KBM-7 (cell line): ENCODE data around the gene FAM162B.

Experiments used
- DNase-seq: peaks from one replicate; pipeline ENCODE4 v3.0.0-alpha.2; 2015
- in situ Hi-C: fragments of 300-500 bp; cut with MboI; formaldehyde crosslinking; loops from 2 replicates; pipeline ENCODE4 v1.14.3; 2020; ENCODE audit warnings: low sequenced_read_pairs, low pct_unique_long_range_greater_than_20kb, mixed read lengths

FAM162B gene

GRCh38 chr6:116764961-116765841 lies at the start of gene FAM162B:
FAM162B (minus strand) TSS chr6:116765719; CDS start chr6:116765576, 143 bp downstream.
- peak; percentile 24 for DNase-seq
- in situ Hi-C loops: no loop called here

- peak; percentile 16 for DNase-seq
These were observed 46.6 kb upstream of the FAM162B start for GRCh38 chr6:116812051-116812650.

DNA sequence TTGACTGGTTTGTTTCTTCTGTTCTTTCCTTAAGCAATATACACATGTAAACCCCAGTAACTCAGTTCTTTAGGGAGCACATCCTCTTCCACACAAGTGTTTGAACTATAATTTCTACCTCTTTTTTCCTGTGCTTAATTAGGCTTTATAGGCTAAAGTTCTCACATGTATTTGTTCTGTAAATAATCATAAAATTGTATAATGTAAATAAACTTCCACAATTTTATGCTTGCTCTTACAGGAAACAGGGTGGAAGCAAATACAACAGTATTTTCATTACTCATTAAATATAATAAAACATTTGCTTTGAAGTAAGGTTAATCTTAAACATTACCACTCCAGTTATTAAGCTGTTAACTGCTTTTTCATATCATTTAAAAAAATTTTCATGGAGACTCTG lies 36.5 kb upstream of the FAM162B start:
- no peak for DNase-seq
- in situ Hi-C loops: no loop called here

More at GRCh38 chr6:116812051-116812650, 46.6 kb upstream of the FAM162B start:
- in situ Hi-C loops: no loop called here

DNA sequence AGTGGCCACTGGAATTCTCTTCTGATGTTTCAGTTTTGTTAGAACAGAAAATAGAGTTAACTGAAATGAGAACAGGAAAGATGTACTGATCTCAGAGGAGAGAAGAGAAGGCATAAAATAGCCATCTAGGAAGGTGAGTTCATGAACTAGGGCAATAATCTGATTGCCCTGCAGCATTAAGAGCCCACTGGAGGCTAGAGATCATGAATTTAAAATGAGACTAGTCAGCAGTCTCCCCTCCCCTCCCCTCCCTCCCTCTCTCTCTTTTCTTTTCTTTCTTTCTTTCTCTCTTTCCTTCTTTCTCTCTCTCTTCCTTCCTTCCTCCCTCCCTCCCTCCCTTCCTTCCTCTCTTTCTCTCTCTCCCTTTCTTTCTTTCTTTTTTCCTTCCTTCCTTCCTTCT lies 34.4 kb upstream of the FAM162B start:
- in situ Hi-C loops: no loop called here
- no peak for DNase-seq

DNA sequence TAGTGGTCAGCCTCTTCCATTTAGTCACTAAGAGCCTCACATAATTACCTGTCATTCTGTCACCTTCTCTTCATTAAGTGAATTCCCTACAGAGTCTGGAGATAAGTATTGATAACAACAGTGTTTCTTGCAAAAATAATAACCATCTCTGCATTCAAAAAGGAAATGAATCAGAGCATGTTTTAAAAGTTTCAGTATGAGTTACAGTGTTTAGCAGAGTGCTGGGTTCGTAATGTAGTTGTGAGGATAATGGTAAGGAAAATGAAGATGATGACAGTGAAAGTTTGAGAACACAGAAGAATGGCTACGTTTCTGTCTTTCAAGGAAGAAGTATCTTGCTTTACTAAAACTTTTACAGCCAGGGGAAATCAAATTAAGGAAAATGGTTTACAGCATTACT lies 32.1 kb upstream of the FAM162B start:
- in situ Hi-C loops: no loop called here
- DNase-seq: no peak

DNA sequence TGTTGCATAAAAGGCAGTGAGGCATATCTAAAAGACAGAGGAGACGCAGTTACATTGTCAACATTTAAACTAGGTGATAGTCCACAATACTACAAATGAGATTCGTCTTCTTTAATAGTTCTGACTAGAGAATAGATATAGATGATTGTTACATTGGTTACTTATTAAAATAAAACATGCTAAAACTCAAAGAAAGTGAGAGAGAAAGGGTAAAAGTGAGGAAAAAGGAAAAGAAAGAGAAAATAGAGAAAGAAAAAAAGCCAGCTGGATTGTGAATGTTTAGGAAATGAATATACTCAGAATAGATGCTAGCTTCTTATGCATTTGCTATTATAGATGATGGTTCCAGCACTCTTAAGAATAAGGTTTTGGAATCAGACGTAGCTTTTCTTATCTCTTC lies 27.7 kb upstream of the FAM162B start:
- DNase-seq: no peak
- in situ Hi-C loops: no loop called here

GRCh38 chr6:116783852-116784251 lies 18.3 kb upstream of the FAM162B start:
- no peak for DNase-seq
- in situ Hi-C loops: no loop called here

GRCh38 chr6:116779573-116780164 lies 14.2 kb upstream of the FAM162B start:
- peak; percentile 64 for DNase-seq
- in situ Hi-C loops: no loop called here

GRCh38 chr6:116773886-116774285 lies 8.4 kb upstream of the FAM162B start:
- in situ Hi-C loops: no loop called here
- DNase-seq: no peak

DNA sequence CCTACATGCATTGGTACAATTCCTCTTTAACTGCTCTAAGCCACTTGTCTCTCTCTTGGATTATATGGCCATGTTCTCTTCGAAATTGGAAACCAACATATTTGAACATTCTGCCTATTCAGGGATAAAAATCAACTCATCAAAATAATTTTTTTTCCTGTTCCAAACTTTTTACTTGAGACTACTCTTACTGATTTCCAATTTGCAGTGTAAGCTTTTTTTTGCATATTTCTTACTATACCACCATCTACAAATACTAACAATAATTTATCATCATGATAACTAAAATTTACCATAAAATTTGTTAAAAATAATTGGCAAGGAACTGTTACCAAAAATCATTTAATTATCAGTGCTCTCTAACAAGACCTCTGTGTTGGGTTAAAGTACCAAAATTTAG lies 6.9 kb upstream of the FAM162B start:
- in situ Hi-C loops: no loop called here
- no peak for DNase-seq

GRCh38 chr6:116767715-116768114 lies 2.2 kb upstream of the FAM162B start:
- in situ Hi-C loops: no loop called here
- DNase-seq: no peak

DNA sequence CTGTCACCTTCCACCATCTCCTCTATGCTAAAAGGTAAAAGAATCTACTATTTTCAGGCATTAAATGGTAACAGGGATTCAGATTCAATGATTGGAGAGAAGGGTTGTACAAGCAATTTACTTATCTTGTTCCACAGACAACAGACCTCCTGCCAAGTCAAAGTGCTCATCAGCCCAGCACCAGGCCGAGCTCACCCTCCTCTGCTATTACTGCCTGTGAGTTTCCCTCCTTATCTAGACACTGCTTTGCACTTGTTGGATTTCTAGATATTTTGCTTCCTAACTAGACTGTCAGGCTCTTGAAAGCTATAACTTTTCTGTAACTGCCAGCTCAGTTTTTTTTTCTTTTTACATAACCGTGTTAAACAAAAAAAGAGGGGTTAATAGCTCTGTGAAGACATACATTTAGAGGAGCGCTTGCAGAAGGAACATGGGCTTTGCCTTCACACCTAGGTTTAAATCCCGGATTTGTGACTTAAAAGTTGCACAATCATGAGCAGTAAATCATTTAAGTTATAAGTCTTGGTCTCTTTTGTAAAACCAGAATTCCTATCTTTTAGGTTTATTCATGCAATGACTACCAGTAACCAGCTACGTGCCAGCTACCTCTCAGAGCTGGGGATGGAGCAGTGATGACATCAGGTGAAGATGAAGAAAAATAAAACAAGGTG lies 1.1 kb upstream of the FAM162B start:
- in situ Hi-C loops: no loop called here
- DNase-seq: no peak

- DNase-seq: no peak
- in situ Hi-C loops: no loop called here
These were observed 924 bp downstream of the FAM162B start for GRCh38 chr6:116764629-116764960.

DNA sequence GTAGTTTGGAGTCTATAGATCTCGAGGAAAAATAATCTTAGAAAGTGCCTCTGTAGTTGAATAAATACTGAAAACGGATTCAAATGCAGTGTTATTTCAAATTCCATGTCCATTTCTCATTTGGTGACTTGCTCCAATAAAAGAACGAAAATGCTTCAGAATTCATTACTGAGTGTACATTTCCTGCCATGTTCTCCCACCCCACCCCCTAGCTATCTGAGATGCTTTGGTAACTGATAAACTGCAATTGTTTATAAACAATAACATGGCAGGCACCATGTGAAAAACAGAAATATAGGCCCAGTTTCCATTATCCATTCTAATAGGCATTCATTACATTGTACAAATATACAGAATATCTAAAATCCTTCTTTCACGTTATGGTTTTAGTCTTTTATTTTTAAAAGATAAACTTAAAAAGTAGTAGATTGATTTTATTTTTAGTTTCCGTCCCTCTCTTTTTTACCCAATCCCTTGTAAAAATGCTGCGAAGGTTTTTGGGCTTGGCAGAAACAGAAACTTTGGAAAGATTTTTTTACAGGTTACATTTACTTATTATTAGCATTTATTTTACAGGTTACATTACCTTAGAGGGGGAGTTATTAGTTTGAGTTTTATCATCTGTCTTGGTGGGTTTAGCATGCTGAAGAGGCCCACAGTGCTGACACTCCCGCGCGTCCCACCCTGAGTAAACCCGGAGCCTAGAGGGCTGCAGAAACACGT lies 1.5 kb downstream of the FAM162B start:
- in situ Hi-C loops: no loop called here
- no peak for DNase-seq

GRCh38 chr6:116763048-116763447 lies 2.5 kb downstream of the FAM162B start:
- in situ Hi-C loops: no loop called here
- no peak for DNase-seq

- DNase-seq: no peak
- in situ Hi-C loops: no loop called here
These were observed 3.3 kb downstream of the FAM162B start for GRCh38 chr6:116762235-116762634.

- DNase-seq: no peak
- in situ Hi-C loops: no loop called here
These were observed 3.7 kb downstream of the FAM162B start for GRCh38 chr6:116761779-116762178.

GRCh38 chr6:116745176-116745575 lies 20.3 kb downstream of the FAM162B start:
- no peak for DNase-seq
- in situ Hi-C loops: no loop called here

DNA sequence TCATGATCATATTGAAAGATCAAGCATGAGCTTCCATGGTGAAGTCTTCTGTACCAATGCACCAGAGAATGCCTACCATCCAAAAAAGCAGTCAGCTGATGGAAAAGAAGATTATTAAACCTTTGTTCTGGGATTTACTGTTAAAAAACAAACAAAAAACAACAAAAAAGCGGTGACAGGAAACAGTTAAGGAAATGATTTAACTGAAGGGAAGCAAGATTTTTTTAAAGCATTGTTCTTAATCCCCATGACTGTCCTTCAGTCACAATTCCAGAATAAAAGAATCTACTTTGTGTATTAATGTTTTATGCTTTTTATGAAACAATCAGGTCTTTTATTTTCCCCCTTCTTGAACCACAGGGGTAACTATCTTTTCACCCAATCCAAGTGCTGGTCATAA lies 23.9 kb downstream of the FAM162B start:
- in situ Hi-C loops: no loop called here
- no peak for DNase-seq
